SK-N-SH treated with all-trans-retinoic acid at 6 μM for 48 hours (cell line): Measurements from ENCODE around the gene TXNRD3.

Source experiments
- BACH2 ChIP-seq: fragments of 250-450 bp; sonication (Bioruptor Pico); IDR thresholded peaks from 2 replicates; pipeline ENCODE4 v1.9.0; 2021; ENCODE audit warnings: mild to moderate bottlenecking, borderline replicate concordance
- ESRRG ChIP-seq: fragments of 250-450 bp; sonication (Bioruptor Pico); IDR thresholded peaks from 2 replicates; pipeline ENCODE4 v1.6.1; 2021; ENCODE audit warnings: mild to moderate bottlenecking
- GLIS3 ChIP-seq: fragments of 250-450 bp; sonication (Bioruptor Pico); IDR thresholded peaks from 2 replicates; pipeline ENCODE4 v1.5.0; 2020; ENCODE audit warnings: mild to moderate bottlenecking, moderate library complexity
- PATZ1 ChIP-seq: fragments of 250-450 bp; sonication (Bioruptor Pico); IDR thresholded peaks from 2 replicates; pipeline ENCODE4 v1.8.0; 2020; ENCODE audit warnings: mild to moderate bottlenecking, moderate library complexity, borderline replicate concordance
- RARB ChIP-seq: fragments of 250-450 bp; sonication (Bioruptor Pico); IDR thresholded peaks from 2 replicates; pipeline ENCODE4 v1.8.0; 2021; ENCODE audit warnings: mild to moderate bottlenecking, moderate library complexity
- SNAI2 ChIP-seq: fragments of 250-450 bp; sonication (Bioruptor Pico); IDR thresholded peaks from 2 replicates; pipeline ENCODE4 v1.5.0; 2020; ENCODE audit warnings: mild to moderate bottlenecking, moderate library complexity
- TSHZ2 ChIP-seq: fragments of 250-450 bp; sonication (Bioruptor Pico); IDR thresholded peaks from 2 replicates; pipeline ENCODE4 v1.5.0; 2020; ENCODE audit warnings: mild to moderate bottlenecking, moderate library complexity
- ZC3H10 ChIP-seq: fragments of 250-450 bp; sonication (Bioruptor Pico); IDR thresholded peaks from 2 replicates; pipeline ENCODE4 v1.5.1; 2021; ENCODE audit warnings: mild to moderate bottlenecking, moderate library complexity
- ZFP30 ChIP-seq: fragments of 450-650 bp; formaldehyde crosslinking; IDR thresholded peaks from 2 replicates; pipeline ENCODE4 v1.5.0; 2022; ENCODE audit warnings: mild to moderate bottlenecking, moderate library complexity
- ZNF565 ChIP-seq: fragments of 450-650 bp; formaldehyde crosslinking; conservative IDR thresholded peaks from 2 replicates; pipeline ENCODE4 v1.5.0; 2020; ENCODE audit warnings: low read depth, mild to moderate bottlenecking, moderate library complexity
- ZNF70 ChIP-seq: fragments of 450-650 bp; formaldehyde crosslinking; IDR thresholded peaks from 2 replicates; pipeline ENCODE4 v1.5.0; 2020; ENCODE audit warnings: mild to moderate bottlenecking, moderate library complexity
- ZNF8 ChIP-seq: fragments of 450-650 bp; formaldehyde crosslinking; IDR thresholded peaks from 2 replicates; pipeline ENCODE4 v1.5.0; 2020; ENCODE audit warnings: mild to moderate bottlenecking, moderate library complexity

GRCh38 chr3:126659915-126660886, 5.3 kb upstream of the TXNRD3 start:
- TF ChIP-seq ZNF565 = no peak
- no peak for TF ChIP-seq RARB (CRISPR knock-in tag)
- TF ChIP-seq ZFP30 = no peak
- TF ChIP-seq ESRRG (CRISPR knock-in tag) = no peak
- no peak for TF ChIP-seq ZNF8 (CRISPR knock-in tag)
- TF ChIP-seq SNAI2 (CRISPR knock-in tag) = no peak
- TF ChIP-seq ZNF70 (CRISPR knock-in tag) = no peak
- no peak for TF ChIP-seq GLIS3
- TF ChIP-seq ZC3H10 (CRISPR knock-in tag) = no peak
- no peak for TF ChIP-seq TSHZ2 (CRISPR knock-in tag)
- no peak for TF ChIP-seq BACH2
- no peak for TF ChIP-seq PATZ1 (CRISPR knock-in tag)
